IPS-18a (cell line): ENCODE data around the gene OVCA2.
"Not testable (repeated sequence)": the region's sequence is repeated elsewhere in the genome, so short reads cannot be mapped to it uniquely, and the experiment has no call there.

Experiments
- H3K27ac ChIP-seq: one replicate; pipeline ENCODE4 v1.5.1; 2013; ENCODE audit warnings: low read length
- H3K27me3 ChIP-seq: one replicate; pipeline ENCODE4 v1.6.1; 2013; ENCODE audit warnings: mild to moderate bottlenecking, low read length; ENCODE audit not compliant: control insufficient read depth, insufficient read depth
- H3K36me3 ChIP-seq: one replicate; pipeline ENCODE4 v1.6.1; 2013; ENCODE audit warnings: low read depth, low read length; ENCODE audit not compliant: control insufficient read depth
- H3K4me1 ChIP-seq: one replicate; pipeline ENCODE4 v1.6.1; 2013; ENCODE audit warnings: low read depth, low read length; ENCODE audit not compliant: control insufficient read depth
- H3K4me3 ChIP-seq: one replicate; pipeline ENCODE4 v1.5.1; 2013; ENCODE audit warnings: low read length
- H3K9ac ChIP-seq: one replicate; pipeline ENCODE4 v1.6.1; 2013; ENCODE audit warnings: mild to moderate bottlenecking, low read length, moderate library complexity
- H3K9me3 ChIP-seq: one replicate; pipeline ENCODE4 v1.6.1; 2013; ENCODE audit warnings: low read depth, low read length; ENCODE audit not compliant: control insufficient read depth

Gene OVCA2

DNA sequence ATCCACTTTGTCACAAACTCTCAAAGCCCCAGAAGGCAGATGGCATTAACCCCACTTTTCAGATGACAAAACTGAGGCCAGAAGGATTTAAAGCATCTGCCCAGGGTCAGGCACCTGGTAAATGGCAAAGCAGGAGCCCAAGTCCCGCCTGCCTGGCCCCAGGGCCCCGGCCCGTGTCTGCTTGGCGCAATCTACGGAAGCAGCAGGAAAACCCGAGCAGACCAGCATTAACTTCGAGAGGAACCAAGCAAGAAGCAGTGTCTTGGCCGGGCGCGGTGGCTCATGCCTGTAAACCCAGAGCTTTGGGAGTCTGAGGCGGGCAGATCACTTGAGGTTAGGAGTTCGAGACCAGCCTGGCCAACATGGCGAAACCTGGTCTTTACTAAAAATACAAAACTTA lies 38.3 kb upstream of the OVCA2 start:
- no peak overlapping the region for H3K4me3 ChIP-seq
- no peak overlapping the region for H3K9ac ChIP-seq
- H3K4me1 ChIP-seq: no peaks in the 10 kb centered on the region
- no peak overlapping the region for H3K27ac ChIP-seq
- H3K27me3 ChIP-seq: peaks cover 11% of the 10 kb centered on the region
- no peaks in the 10 kb centered on the region for H3K36me3 ChIP-seq
- H3K9me3 ChIP-seq: no peaks in the 10 kb centered on the region

GRCh38 chr17:2004435-2004952 lies 37.3 kb upstream of the OVCA2 start:
- Histone ChIP-seq H3K4me1 (no peaks in the 10 kb centered on the region), H3K9ac (no peak overlapping the region), H3K27ac (no peak overlapping the region), H3K27me3 (peaks cover 1% of the 10 kb centered on the region), H3K36me3 (no peaks in the 10 kb centered on the region), H3K9me3 (no peaks in the 10 kb centered on the region), H3K4me3 (no peak overlapping the region)

DNA sequence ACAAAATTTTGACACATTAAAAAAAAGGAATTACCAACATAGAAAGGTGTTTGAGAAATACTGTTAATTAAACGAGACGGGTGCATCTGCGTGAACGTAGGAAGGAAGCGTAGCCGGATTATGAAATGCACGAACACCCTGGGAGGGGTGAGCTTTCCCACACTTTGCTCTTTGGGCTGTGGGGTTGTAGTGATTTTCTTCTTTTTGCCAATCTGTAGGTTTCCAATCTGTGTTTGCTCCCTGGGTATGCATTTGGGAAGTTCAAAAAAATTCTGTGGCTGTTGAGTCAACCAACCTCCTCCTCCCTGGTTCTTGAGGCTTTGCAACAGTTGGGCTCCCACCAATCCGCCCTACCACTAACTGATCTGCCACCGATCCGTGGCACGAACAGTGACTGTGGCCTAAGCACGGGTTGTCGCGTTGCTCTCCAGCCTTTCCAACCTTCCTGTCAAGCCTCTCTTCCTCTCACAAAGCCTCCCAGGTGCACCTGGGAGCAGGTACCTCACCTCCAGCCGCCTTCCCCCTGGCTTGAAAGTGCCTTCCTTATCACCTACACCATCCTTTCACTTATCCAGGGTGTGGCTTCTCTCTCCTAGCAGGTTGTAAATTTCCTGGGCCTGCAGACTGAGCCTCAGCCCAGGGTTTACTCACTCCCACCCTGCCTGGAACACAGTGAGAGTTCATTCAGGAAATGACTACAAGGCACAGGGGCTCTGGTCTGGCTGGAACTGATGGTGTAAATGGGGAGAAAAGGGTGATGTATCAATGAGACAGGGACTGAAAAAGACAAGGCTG lies 33.3 kb upstream of the OVCA2 start:
- Histone ChIP-seq H3K27ac (no peak overlapping the region), H3K36me3 (no peaks in the 10 kb centered on the region), H3K9me3 (no peaks in the 10 kb centered on the region), H3K27me3 (peaks cover 20% of the 10 kb centered on the region), H3K4me3 (no peak overlapping the region), H3K4me1 (peaks cover 15% of the 10 kb centered on the region), H3K9ac (no peak overlapping the region)

- H3K27me3 ChIP-seq: peaks cover 20% of the 10 kb centered on the region
- H3K9me3 ChIP-seq: no peaks in the 10 kb centered on the region
- no peaks in the 10 kb centered on the region for H3K36me3 ChIP-seq
- H3K27ac ChIP-seq: no peak overlapping the region
- no peak overlapping the region for H3K4me3 ChIP-seq
- no peak overlapping the region for H3K9ac ChIP-seq
- peaks cover 15% of the 10 kb centered on the region for H3K4me1 ChIP-seq
Observed at GRCh38 chr17:2009737-2010136, 32.1 kb upstream of the OVCA2 start.

DNA sequence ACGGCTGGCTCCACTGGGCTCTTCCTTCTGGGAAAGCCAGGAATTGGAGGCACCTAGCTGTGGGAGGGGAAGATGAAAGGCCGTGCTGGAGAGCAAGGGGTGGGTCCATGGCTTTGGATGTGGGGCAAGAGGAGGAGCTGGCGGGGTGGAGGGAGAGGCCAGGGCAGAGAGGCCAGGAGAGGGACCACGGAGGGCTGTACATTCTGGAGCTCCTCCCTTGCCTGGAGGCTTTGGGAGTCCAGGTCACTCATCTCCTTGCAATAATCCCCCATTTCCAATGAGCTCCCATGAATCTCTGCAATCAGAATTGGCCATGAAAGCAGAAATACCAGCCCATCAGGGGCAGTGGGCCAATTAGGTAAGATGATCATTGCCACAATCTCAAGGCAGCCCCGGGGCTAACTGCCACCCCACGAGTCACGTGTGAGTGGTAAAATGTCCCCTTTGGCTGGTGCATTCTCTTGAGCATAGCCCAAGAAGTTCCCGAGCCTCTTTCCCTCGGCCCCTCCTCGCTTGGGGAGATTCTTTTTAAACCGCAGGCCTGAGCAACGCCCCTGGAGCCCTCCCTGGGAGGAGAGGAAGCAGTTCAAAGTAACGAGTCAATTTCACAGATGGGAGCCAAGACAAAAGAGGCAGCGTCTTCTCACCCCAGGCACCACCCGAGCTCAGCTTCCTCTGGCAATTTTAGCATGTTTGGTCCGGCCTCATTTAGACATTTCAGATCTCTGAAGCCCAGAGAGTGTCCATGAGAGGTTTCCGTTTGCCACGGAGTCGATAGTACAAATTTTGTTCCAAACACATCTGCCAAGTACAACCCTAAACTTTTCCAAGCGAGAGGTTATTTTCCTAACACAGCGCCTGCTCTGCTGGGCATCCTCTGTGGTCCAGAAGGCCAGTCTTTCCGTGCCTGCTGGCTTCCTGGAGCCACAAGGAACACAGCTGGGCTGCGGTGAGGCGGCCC lies 30.1 kb upstream of the OVCA2 start:
- H3K9ac ChIP-seq: no peak overlapping the region
- peaks cover 15% of the 10 kb centered on the region for H3K4me1 ChIP-seq
- peaks cover 20% of the 10 kb centered on the region for H3K27me3 ChIP-seq
- H3K27ac ChIP-seq: no peak overlapping the region
- no peaks in the 10 kb centered on the region for H3K36me3 ChIP-seq
- H3K4me3 ChIP-seq: no peak overlapping the region
- H3K9me3 ChIP-seq: no peaks in the 10 kb centered on the region

DNA sequence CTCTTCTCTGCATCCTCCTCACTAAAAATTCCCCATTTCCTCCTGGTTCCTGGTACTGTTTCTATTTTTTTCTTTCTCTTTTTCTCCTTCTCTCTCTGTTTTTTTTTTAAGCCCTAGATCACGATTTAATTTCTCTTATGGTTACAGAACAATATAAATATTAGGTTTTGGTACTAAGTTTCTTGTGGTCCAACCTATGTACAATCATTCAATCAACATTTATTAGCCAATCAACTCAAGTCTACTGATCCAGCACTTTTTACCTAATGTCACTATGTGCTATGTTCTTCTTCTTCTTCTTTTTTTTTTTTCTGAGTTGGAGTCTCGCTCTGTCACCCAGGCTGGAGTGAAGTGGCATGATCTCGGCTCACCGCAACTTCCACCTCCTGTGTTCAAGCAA lies 29.3 kb upstream of the OVCA2 start:
- Histone ChIP-seq H3K4me1 (peaks cover 15% of the 10 kb centered on the region), H3K27me3 (peaks cover 27% of the 10 kb centered on the region), H3K9ac (no peak overlapping the region), H3K27ac (no peak overlapping the region), H3K4me3 (no peak overlapping the region), H3K9me3 (no peaks in the 10 kb centered on the region), H3K36me3 (no peaks in the 10 kb centered on the region)

GRCh38 chr17:2013220-2013993 lies 28.4 kb upstream of the OVCA2 start:
- not testable (repeated sequence) for H3K36me3 ChIP-seq, H3K9ac ChIP-seq, H3K27ac ChIP-seq, H3K4me3 ChIP-seq, H3K9me3 ChIP-seq
- Histone ChIP-seq H3K27me3 (peaks cover 36% of the 10 kb centered on the region), H3K4me1 (peaks cover 15% of the 10 kb centered on the region)

DNA sequence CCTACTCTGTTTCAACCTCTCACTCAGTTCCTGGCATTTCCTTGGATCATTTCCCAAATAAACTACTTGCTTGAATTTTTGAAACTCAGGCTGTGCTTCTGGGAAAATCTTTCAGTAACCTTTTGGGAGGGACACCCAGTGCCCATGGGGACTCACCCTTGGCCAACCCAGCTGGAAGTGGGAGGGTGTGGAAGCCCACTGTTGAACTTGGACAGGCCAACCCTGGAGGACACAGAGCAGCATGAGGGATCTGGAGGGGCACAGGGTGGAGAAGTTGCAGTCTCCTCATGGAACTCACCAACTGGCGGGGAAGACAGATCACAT lies 27.9 kb upstream of the OVCA2 start:
- peaks cover 15% of the 10 kb centered on the region for H3K4me1 ChIP-seq

GRCh38 chr17:2015314-2015713 lies 26.5 kb upstream of the OVCA2 start:
- Histone ChIP-seq H3K4me3 (no peak overlapping the region), H3K4me1 (peaks cover 15% of the 10 kb centered on the region)

More for the DNA sequence above, 27.9 kb upstream of the OVCA2 start:
- Histone ChIP-seq H3K27me3 (peaks cover 41% of the 10 kb centered on the region), H3K9ac (no peak overlapping the region), H3K27ac (no peak overlapping the region), H3K36me3 (no peaks in the 10 kb centered on the region), H3K9me3 (no peaks in the 10 kb centered on the region), H3K4me3 (no peak overlapping the region)

DNA sequence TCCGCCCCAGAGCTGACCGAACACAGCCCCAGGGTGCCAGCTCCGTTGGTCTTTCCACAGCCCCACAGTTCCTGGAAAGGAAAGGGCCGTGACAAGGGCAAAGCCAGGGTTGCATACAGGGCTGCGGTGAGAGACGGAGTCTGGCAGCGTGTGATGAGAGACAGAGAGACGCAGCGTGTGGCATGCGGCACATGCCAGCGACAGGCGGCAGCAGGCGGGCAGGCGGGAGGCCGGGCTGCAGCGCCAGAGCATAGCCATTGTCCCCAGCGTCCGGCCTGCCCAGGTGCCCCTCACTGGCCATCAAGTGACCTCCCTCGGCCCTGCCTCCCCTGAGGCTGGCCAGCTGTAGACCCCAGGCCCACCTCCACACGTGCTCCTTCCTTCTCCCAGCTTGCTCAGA lies 25.3 kb upstream of the OVCA2 start:
- Histone ChIP-seq H3K27me3 (peaks cover 61% of the 10 kb centered on the region), H3K36me3 (no peaks in the 10 kb centered on the region), H3K9me3 (no peaks in the 10 kb centered on the region), H3K4me3 (no peak overlapping the region), H3K9ac (no peak overlapping the region), H3K27ac (no peak overlapping the region), H3K4me1 (peaks cover 11% of the 10 kb centered on the region)

More at GRCh38 chr17:2015314-2015713, 26.5 kb upstream of the OVCA2 start:
- Histone ChIP-seq H3K9me3 (no peaks in the 10 kb centered on the region), H3K36me3 (no peaks in the 10 kb centered on the region), H3K27ac (no peak overlapping the region), H3K9ac (no peak overlapping the region), H3K27me3 (peaks cover 55% of the 10 kb centered on the region)
